Posterior vena cava (tissue), 2 donors: Measurements from ENCODE around the gene ISLR2. TPM values are rescaled to one million over a fixed set of nuclear protein-coding genes. Genes with fewer than 3 reads are reported as not detected.
"Not testable (repeated sequence)": the region's sequence is repeated elsewhere in the genome, so short reads cannot be mapped to it uniquely, and the experiment has no call there.

Experiments used
- DNase-seq: peaks from one replicate; pipeline ENCODE4 v3.0.0-alpha.2; 2020; ENCODE audit warnings: low spot score
- intact Hi-C, 2 donors: fragments of 100-400 bp; cut with DNase I; formaldehyde crosslinking; loops; one replicate each; pipeline versions ENCODE4 v1.14.1 to v1.14.2; 2022 to 2023
- long read RNA-seq, 2 donors: library from polyadenylated mRNA; unstranded; transcript quantifications; one replicate each; pipeline ENCODE4 v2.0.0, GENCODE V29; 2020 to 2021
- total RNA-seq, 2 donors: library from RNA; stranded (reverse); fragmentation: NEBNext Ultra II Directional; extraction: Animal tissue kit (Norgen Biotek cat#: 25700); gene quantifications; one replicate each; pipeline ENCODE4 v1.2.1, GENCODE V29; 2021
- donor health status: DM: yes; HTN: yes; CAD: no.
- donor health status: DM: yes; HTN: yes; CAD: no.

ISLR2 gene, protein sequence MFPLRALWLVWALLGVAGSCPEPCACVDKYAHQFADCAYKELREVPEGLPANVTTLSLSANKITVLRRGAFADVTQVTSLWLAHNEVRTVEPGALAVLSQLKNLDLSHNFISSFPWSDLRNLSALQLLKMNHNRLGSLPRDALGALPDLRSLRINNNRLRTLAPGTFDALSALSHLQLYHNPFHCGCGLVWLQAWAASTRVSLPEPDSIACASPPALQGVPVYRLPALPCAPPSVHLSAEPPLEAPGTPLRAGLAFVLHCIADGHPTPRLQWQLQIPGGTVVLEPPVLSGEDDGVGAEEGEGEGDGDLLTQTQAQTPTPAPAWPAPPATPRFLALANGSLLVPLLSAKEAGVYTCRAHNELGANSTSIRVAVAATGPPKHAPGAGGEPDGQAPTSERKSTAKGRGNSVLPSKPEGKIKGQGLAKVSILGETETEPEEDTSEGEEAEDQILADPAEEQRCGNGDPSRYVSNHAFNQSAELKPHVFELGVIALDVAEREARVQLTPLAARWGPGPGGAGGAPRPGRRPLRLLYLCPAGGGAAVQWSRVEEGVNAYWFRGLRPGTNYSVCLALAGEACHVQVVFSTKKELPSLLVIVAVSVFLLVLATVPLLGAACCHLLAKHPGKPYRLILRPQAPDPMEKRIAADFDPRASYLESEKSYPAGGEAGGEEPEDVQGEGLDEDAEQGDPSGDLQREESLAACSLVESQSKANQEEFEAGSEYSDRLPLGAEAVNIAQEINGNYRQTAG
- total RNA-seq: under 1 TPM; 0.62 to 0.65 TPM
- long read RNA-seq, donor 1: 0 reads
- long read RNA-seq, donor 2: 0 reads

DNA sequence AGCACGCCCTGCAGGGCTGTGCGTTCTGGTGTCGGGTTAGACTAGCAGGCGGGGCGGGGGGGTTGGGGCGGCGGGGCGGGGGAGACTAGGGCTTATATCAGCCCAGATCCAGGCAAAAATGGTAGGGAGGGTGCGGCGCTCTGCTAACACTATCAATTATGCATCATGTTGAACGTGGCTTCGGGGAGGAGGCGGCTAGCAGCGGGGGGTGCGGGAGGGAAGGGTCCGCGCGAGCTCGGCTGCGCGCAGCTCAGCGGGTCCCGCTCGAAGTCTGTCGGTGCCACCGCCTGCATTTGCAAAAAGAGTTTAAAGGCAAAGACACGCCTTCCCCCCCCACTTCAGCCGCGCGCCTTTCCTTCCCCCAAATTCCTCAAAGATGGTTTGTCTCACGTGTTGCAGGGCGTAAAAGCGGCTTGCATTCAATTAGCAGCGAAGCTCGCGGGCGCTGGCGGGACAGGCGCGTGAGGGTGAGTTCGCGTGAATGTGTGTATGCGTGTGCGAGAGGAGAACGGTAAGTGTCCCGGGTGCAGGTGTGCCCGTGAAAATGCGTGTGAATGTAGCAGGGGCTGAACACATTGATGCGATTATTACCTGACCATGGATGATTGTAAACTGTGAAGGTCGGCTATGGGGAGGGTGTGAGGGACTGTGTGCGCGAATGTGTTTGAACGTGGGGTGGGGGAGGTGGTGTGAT is at the start of gene ISLR2:
Gene ISLR2 (plus strand): TSS at position 432 of the 694 bp plus-strand sequence. CDS start 2,169 bp downstream, outside the sequence.
- no peak for DNase-seq
- intact Hi-C loops: loop anchor here in 1 of 2 donors (5.0 kb wide), 1 partner anchor 73 kb away; no protein-coding TSS in a partner anchor

DNA sequence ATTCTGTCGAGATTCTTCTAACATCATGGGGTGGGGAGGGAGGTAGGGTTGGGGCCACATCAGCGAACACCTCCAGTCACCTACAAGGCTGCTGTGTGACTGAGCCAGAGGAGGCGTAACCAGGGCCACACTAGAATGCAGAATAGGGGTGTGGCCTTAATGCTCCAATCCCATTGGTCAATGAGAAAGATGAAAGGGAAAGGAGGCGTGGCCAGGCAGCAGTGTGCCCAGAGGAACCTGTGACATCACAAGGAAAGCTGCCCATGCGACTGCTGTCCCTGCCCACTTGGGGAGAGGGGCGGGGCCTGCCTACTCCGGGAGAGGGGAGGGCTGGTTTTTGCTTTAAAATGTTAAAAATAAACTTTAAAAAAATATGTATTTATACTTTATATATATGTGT is 47.9 kb upstream of the ISLR2 start, which contains the start of gene GOLGA6A:
Gene GOLGA6A (minus strand): TSS at position 101 of the 400 bp plus-strand sequence. CDS start 41 bp downstream, at position 60.
- DNase-seq, intact Hi-C loops: not testable (repeated sequence)

DNA sequence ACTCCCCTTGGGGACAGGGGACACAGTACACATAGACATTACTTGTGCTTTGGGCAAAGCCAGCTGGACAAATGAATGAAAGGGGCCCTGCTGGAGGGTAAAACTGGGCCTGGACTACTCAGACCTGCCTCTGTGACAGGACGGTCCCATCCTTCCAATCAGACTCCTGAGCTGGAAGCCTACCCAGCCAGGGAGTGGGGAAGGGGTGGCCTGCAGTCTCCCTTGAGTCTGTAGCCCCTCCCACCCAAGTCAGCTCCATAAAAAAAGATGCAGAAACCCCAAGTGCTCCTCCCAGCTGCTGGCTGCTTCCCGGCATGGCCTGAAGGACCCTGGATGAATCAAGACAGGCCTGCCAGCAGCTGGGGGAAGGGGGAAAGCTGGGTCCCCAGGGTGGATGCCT is 35.8 kb upstream of the ISLR2 start:
- DNase-seq, intact Hi-C loops: not testable (repeated sequence)

DNA sequence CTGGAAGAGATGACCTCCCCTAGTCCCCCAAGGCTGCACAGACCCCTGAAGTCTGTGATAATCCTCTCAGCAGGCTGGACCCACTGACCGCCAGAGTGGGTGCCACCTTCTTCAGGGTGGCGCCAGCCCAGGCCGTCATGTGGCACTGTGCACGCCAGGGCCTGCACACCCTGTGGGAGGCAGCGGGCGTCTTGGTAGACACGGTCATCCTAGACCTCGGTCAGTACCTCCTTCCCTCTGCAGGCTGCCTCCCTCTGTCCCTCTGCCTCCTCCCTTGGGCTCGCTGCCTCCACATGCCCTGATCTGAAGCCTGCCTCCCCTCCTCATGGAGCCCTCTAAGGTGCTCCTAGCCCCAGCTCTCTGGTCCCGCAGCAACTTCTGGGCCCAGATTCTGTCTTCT is 34.8 kb upstream of the ISLR2 start:
- DNase-seq, intact Hi-C loops: not testable (repeated sequence)

DNA sequence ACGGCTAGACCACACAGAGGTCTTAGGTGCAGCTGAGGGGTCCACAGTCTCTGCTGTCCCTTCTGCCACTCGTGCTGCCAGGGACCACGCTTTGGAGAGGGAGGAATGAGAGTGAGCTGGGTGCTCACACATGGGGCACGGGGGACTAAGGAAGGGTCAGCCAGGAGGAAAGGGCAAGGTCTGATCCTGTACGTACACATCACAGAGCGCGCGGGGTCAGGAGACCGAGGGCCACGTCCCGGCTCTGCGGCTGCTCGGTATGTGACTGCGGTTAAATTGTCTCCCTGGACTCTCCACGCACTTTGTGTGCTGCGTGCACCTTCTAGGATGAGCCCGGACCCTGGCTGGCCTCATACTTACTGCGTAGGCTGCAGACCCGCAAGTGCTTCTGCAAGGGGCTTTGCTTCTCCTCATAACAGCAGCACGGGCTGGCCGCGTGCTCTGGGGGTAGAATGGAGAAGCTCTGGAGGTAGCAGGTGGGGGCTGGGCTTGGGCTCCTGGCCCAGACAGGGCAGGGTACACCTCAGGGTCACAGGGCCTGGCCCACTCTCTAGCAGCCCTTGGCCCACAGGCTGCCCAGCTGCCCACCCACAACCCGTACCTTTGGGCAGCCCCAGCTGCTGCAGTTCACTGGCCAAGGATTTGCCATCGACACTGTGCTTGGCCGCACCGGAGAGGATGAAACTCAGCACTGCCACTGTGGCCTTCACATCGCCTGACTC is 33.5 kb upstream of the ISLR2 start:
- DNase-seq, intact Hi-C loops: not testable (repeated sequence)

DNA sequence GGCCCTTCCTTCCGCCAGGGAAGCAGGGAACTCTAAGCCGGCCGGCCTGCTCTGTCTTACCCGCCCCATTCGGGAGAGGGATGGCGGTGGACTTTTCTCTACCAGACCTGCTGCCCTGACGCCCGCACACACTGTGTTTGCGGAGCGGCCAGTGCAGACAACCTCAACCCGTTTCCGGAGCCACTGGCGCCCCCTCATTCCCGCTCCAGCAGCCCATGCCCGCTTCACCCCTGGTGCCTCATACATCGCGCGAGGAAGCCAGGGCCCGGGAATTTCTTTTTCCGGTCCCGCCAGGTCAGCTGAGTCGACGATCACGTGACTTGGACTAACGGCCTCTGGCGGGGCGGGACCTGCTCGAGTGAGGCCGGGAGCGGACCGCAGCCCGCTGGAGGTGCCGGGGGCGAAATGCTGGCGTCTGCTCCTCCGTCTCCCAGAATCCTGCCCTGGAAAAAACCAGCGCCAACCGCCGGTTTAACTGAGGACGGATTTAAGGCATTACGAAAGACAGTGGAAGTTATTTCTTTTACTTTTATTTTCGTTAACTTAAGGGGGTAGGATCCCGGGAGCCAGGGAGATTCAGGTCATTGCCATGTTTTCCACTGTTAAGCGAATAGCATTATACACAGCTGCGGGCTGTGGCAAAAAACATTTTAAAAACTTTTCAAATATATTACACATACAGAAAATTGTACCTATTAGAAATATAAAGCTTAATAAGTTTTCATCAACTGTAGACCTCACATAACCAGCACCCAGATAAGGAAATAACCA is 30.2 kb upstream of the ISLR2 start:
- DNase-seq: peak; percentile 97
- intact Hi-C loops: not testable (repeated sequence)

DNA sequence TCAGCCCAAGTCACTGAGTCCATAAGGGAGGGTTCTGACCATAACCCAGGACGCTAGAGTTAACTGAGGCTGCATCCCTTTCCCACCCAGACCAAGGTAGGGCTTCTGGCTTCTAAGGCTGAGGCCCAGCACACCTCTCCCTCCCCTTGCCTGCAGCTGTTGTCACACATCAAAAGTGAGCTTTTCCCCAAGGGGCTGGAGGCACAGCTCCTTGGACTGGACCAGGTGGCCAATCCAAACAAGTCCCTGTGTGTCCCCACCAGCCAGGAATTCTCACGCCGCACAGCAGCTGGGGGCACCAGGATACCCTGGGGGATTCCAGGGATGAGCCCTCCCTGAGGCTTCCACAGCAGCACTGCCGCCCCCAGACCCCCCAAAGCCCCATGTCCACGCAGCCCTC is 22.3 kb upstream of the ISLR2 start:
- intact Hi-C loops: no loop called here
- no peak for DNase-seq

DNA sequence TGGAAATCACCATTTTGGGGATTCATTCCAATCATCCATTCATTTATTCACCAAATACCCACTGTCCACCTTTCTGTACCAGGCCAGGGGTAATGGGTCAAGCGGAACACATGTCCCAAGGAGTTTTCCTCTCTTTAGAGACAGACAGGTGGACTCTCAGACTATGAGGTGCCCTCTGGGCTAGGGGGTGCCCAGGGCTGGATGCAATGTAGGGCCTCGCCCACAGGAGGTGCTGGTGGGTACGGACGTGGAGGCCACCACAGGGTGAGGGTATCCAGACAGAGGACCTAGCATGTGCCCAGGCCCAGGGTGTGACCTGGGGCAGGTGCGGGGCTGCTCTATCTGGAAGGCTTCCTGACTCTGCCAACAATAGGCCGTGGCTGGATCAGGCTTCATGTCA is 21.8 kb upstream of the ISLR2 start:
- intact Hi-C loops, DNase-seq: not testable (repeated sequence)

DNA sequence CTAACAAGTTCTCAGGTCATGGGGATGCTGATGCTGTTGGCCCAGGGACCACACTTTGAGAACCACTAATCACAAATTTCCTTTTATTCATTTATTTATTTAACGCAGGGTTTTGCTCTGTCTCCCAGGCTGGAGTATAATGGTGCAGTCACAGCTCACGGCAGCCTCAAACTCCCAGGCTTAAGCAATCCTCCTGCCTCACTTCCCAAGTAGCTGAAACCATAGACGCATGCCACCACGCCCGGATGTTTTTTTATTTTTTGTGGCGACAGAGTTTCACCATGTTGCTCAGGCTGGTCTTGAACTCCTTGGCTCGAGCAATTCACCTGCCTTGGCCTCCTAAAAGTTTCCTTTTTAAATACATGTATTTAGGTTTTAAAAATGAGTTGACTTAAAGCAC is 20.7 kb upstream of the ISLR2 start:
- intact Hi-C loops: no loop called here
- no peak for DNase-seq

DNA sequence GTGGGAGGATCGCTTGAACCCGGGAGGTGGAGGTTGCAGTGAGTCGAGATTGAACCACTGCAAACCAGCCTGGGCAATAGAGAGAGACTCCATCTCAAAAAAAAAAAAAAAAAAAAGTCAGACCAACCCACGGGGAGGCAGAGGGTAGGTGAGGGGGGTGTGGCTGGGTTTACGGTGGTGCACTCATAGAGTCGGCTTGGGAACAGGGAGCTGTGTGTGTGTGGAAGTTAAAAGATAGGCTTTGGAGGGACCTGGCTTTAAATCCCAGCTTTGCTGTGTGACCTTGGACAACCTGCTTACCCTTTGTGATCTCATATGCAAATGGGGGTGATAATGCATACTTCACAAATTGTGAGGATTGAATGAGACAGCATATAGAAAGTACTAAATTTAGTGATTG is 10.0 kb upstream of the ISLR2 start:
- DNase-seq: no peak
- intact Hi-C loops: loop anchor here in 1 of 2 donors (1.0 kb wide), 1 partner anchor 33 kb away; no protein-coding TSS in a partner anchor

DNA sequence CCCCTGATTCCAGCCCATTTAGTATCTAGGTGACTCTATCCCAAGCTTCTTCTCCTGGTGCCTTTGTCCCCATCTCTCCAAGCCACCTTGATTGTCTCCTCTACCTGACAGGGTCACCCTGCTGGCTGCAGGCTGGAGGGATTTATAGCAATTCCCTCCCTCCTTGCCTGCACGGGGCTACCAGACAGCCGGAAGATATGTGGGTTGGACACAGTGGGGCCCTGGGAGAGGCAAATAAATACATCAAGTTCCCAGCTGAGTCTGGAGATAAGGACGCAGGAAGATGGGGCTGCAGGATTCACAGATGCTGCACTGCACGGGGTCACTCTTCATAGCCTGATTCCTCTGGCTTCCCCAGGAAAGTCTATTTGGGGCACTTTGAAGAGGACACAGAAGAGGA is 9.3 kb upstream of the ISLR2 start:
- no peak for DNase-seq
- intact Hi-C loops: no loop called here

DNA sequence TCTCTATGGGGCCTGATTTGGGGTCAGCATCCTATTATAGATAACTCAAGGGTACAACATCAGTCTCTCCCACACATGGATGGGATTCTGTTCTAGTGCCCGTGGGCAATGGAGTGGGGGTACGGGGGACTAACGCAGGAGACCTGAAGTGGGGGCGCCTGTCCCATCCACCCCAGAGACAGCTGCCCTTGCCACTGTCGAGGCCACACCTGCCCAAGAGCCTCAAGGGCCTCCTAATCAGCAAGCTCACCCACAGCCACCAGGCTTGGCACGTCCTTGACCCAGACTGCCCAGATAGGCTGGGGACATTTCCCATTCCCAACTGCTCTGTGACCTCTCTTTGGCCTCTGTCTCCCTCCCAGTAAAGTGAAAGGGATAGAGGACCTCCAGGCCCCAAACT is 8.5 kb upstream of the ISLR2 start:
- no peak for DNase-seq
- intact Hi-C loops: no loop called here

DNA sequence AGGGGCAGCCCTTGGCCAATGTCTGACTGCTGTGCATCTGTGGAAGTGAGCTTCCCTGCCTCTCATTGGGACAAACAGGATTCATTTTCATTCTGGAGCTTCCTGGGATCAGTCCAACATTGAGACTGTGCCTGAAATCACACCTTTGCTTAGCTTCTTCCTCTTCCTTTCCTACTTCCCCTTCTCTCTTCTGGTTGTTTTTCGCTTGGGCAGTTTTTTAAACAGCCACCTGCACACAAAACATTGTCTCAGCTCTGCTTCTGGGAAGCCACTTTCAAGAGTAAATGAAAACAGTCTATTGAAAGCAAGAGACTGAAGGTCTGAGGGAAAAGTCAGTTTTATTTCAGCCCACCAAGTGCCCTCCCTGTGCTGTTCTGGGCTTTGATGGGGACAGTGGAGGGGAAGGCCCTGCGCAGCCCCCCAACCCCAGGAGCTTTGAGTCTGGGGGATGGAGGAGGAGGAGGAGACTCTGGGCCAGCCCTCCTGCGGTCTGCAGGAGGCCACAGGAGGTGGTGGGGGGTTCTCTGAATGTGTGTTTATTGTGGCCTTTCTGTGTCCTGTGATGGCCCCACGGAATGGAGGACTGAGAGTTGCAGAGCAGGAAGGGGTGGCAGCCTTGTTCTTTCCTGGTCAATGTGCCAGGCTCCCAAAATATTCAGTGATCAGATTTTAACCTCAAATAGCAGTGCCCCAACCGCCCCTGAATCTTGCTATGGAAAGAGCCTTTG is 7.8 kb upstream of the ISLR2 start:
- DNase-seq: no peak
- intact Hi-C loops: loop anchor here in 1 of 2 donors (1.0 kb wide), 1 partner anchor 48 kb away; no protein-coding TSS in a partner anchor

DNA sequence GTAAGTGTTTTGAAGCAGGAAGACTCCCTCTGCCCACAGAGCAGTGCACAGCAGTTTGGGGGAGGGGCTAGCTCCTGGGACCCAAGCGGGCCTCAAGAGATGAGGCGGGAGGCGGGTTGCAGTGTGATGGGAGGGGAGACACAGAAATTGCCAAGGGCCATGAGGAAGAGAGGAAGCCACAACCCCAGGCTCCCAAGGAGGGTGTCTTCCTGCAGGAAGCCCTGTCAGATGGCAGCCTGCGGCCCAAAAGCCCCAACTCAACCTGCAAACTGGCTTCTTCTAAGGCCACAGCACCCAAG is 7.3 kb upstream of the ISLR2 start:
- no peak for DNase-seq
- intact Hi-C loops: loop anchor here in 1 of 2 donors (1.0 kb wide), 1 partner anchor 47 kb away; no protein-coding TSS in a partner anchor

DNA sequence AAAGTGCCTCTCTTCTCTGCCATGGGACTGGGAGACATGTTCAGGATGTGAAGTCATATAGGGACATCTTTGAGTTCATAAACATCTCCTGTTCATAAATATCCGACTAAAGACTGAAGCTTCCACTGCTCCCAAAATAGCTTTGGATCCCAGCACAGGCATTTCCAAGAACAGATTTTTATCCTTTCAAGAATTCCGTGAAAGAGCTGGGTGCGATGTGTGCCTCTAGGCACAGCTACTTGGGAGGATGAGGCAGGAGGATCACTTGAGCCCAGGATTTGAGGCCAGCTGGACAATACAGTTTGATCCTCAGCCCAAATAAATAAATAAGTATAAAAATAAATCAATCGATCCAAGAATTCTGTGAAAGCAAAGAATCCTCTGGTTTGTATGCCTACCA is 6.7 kb upstream of the ISLR2 start:
- intact Hi-C loops: loop anchor here in 1 of 2 donors (1.0 kb wide), 1 partner anchor 47 kb away; no protein-coding TSS in a partner anchor
- DNase-seq: no peak

DNA sequence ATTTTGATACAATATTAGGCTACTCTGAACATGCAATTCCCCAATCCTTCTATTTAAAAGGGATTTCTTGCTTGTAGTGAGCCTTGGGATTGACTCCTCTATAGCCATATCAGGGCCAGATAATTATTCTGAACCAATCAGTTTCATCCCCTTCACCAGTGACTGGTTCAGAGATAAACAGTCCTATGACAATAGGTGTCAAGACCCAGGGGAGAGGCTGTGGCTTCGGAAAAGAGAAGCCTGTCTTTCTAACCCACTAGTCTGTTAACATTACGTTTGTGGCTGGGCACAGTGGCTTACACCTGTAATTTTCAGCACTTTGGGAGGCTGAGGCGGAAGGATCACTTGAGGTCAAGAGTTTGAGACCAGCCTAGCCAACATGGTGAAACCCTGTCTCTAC is 6.2 kb upstream of the ISLR2 start:
- intact Hi-C loops: no loop called here

DNA sequence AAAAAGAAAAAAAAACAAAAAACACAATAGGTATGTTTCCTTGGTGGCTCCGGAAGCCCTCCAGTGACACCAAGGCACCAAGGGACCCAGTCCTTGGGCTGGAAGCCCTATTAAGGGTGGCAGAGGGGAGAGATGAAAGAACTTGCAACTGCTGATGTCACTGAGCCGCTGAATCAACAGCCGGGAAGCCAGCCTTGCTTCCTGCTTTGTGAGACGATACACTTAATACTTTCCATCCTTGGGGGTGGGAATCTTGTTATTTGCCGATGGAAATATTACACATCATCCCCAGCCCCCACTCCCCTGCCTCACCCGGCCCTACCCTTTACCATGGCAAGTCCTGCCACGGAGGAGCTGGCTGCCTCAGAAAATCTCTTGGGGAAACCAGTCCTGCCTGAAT is 5.6 kb upstream of the ISLR2 start:
- intact Hi-C loops: loop anchor here (5.0 kb wide), 3 partner anchors 178 to 198 kb away; no protein-coding TSS in a partner anchor

More for the DNA sequence above, 6.2 kb upstream of the ISLR2 start:
- DNase-seq: no peak

More for the DNA sequence above, 5.6 kb upstream of the ISLR2 start:
- DNase-seq: no peak
